HepG2 (cell line): ENCODE results near the gene ABCA2. TPM values are rescaled to one million over a fixed set of nuclear protein-coding genes. Genes with fewer than 3 reads are reported as not detected.

Experiments
- ATAC-seq: fragments of 200-7000 bp; cut with Tn5 transposase; 3 replicates; pipeline ENCODE4 v1.9.1; 2020; ENCODE audit warnings: mild to moderate bottlenecking, moderate library complexity
- BruUV-seq: library from RNA; stranded (reverse); fragments of 400-500 nt; replicated peaks from 2 replicates; lab custom pipeline; 2021; lab: Mats Ljungman, UMichigan
- CTCF ChIA-PET: fragments of 300-600 bp; formaldehyde crosslinking; extraction: SDS; loops from one replicate; lab custom pipeline; 2021; ENCODE audit warnings: low total read pairs, inconsistent platforms, low intra/inter-chr PET ratio; lab: Yijun Ruan, JAX
- POLR2A ChIA-PET: fragments of 350-600 bp; sonication (Branson Sonifier 250); formaldehyde crosslinking; loops from one replicate; lab custom pipeline; 2020; ENCODE audit warnings: antibody characterized with exemption, inconsistent platforms; lab: Yijun Ruan, JAX
- DNase-seq: peaks from one replicate; pipeline ENCODE4 v3.0.0-alpha.2; 2015; ENCODE audit warnings: low spot score
- FAIRE-seq: peaks from 3 replicates; lab custom pipeline; 2011; peaks lifted over from hg19 to GRCh38; lab: Jason Lieb, UNC
- H2AFZ ChIP-seq: one replicate; pipeline ENCODE4 v1.6.1; 2011; ENCODE audit warnings: low read length, inconsistent platforms
- H3K27ac ChIP-seq: fragments of 300-600 bp; 3 replicates; pipeline ENCODE4 v1.8.0; 2011; ENCODE audit warnings: mixed run types, mild to moderate bottlenecking, mixed read lengths, low read length, inconsistent platforms; ENCODE audit not compliant: insufficient read depth; ENCODE audit errors: extremely low read length
- H3K27me3 ChIP-seq, 2 experiments: fragments of 200-600 bp in 1 of 2; 2 replicates in 1 of 2; 3 replicates in 1 of 2; pipeline versions ENCODE4 v1.6.0 to v1.8.0; 2011; ENCODE audit warnings: low read length in 2 of 2, mild to moderate bottlenecking in 2 of 2, moderate library complexity in 2 of 2, inconsistent platforms in 1 of 2; ENCODE audit not compliant: insufficient read depth in 2 of 2, control insufficient read depth in 1 of 2
- H3K36me3 ChIP-seq, 2 experiments: fragments of 200-600 bp in 1 of 2; replicated peaks in 1 of 2; 2 replicates in 1 of 2; 3 replicates in 1 of 2; pipeline versions ENCODE4 v1.5.1 to v1.8.0; 2011; ENCODE audit warnings: low read length in 2 of 2, inconsistent platforms in 1 of 2; ENCODE audit not compliant: insufficient read depth in 2 of 2, control insufficient read depth in 1 of 2
- H3K4me1 ChIP-seq: 2 replicates; pipeline ENCODE4 v1.5.1; 2012; ENCODE audit warnings: low read length, inconsistent platforms; ENCODE audit not compliant: insufficient read depth
- H3K4me2 ChIP-seq: 2 replicates; pipeline ENCODE4 v1.6.0; 2011; ENCODE audit warnings: low read depth, low read length, inconsistent platforms
- H3K4me3 ChIP-seq, 3 experiments: fragments of 200-600 bp in 1 of 3; sonication (generic), shearing (Covaris generic) in 1 of 3; replicated peaks in 1 of 3; 2 replicates each; pipeline ENCODE4 v1.5.1; 2011 to 2016; ENCODE audit warnings: low read length in 3 of 3, inconsistent platforms in 2 of 3, low read depth in 2 of 3, mild to moderate bottlenecking in 2 of 3, control low read depth in 1 of 3, mixed read lengths in 1 of 3; ENCODE audit not compliant: insufficient read depth in 1 of 3
- H3K79me2 ChIP-seq: one replicate; pipeline ENCODE4 v1.6.1; 2011; ENCODE audit warnings: low read length, inconsistent platforms; ENCODE audit not compliant: insufficient read depth
- H3K9ac ChIP-seq: 2 replicates; pipeline ENCODE4 v1.6.0; 2011; ENCODE audit warnings: mild to moderate bottlenecking, low read depth, low read length, inconsistent platforms; ENCODE audit not compliant: insufficient read depth
- H3K9me3 ChIP-seq: 2 replicates; pipeline ENCODE4 v1.5.1; 2012; ENCODE audit warnings: mild to moderate bottlenecking, low read length
- H4K20me1 ChIP-seq: 2 replicates; pipeline ENCODE4 v1.6.0; 2011; ENCODE audit warnings: inconsistent platforms, mild to moderate bottlenecking, low read length, moderate library complexity; ENCODE audit not compliant: insufficient read depth
- CENPX ChIP-seq: sonication (generic); formaldehyde crosslinking; IDR thresholded peaks from 2 replicates; pipeline ENCODE4 v1.9.0; 2021; ENCODE audit warnings: mild to moderate bottlenecking, missing genetic modification reagents, moderate library complexity
- CHD2 ChIP-seq: IDR thresholded peaks from 2 replicates; pipeline ENCODE4 v1.6.1; 2011; ENCODE audit warnings: low read depth, low read length, improper control_type of control experiment
- ELF3 ChIP-seq: IDR thresholded peaks from 2 replicates; pipeline ENCODE4 v1.6.1; 2016; ENCODE audit warnings: missing genetic modification reagents, missing compliant biosample characterization
- MXI1 ChIP-seq: IDR thresholded peaks from 3 replicates; pipeline ENCODE4 v1.6.1; 2012; ENCODE audit warnings: low read depth, low read length, inconsistent platforms, borderline replicate concordance
- MZF1 ChIP-seq: sonication (generic); formaldehyde crosslinking; IDR thresholded peaks from 2 replicates; pipeline ENCODE4 v1.8.1; 2023; ENCODE audit warnings: mild to moderate bottlenecking, missing genetic modification reagents, borderline replicate concordance
- TBX3 ChIP-seq: fragments of 450-650 bp; IDR thresholded peaks from 2 replicates; pipeline ENCODE4 v1.6.1; 2017; ENCODE audit warnings: antibody characterized with exemption, mild to moderate bottlenecking, inconsistent platforms, borderline replicate concordance
- TSC22D2 ChIP-seq: sonication (generic); formaldehyde crosslinking; IDR thresholded peaks from 2 replicates; pipeline ENCODE4 v1.5.1; 2020; ENCODE audit warnings: missing genetic modification reagents, mild to moderate bottlenecking, borderline replicate concordance
- ZBTB1 ChIP-seq: sonication (generic); formaldehyde crosslinking; IDR thresholded peaks from 2 replicates; pipeline ENCODE4 v1.4.0; 2020; ENCODE audit warnings: missing genetic modification reagents, borderline replicate concordance
- WGBS: methylation state at CpG from one replicate; pipeline ENCODE4 v1.1.6; 2017; ENCODE audit warnings: low lambda C conversion rate; 5-methylcytosine and 5-hydroxymethylcytosine counted together
- in situ Hi-C: cut with HindIII; loops from 2 replicates; pipeline ENCODE4 v1.10.0; 2017; ENCODE audit warnings: low pct_unique_long_range_greater_than_20kb; ENCODE audit not compliant: extremely low pct_ligation_motif_present
- intact Hi-C: fragments of 100-400 bp; cut with micrococcal nuclease; formaldehyde crosslinking; loops from one replicate; pipeline ENCODE4 v1.10.0; 2022; ENCODE audit not compliant: unreplicated experiment
- polyA plus RNA-seq, 8 experiments: library from polyadenylated mRNA; depleted of rRNA in 3 of 8; stranded (reverse) in 7 of 8; unstranded in 1 of 8; fragments of >200 nt; fragmentation: Illumina TruSeq in 4 of 8; extraction: Trizol in 4 of 8; gene quantifications; 2 replicates each; pipeline versions ENCODE4 v1.2.1 to v1.2.3, GENCODE V29; 2011 to 2016; ENCODE audit warnings: low read depth in 4 of 8, missing spikeins in 1 of 8, mixed read lengths in 1 of 8; ENCODE audit not compliant: insufficient read depth in 1 of 8
- total RNA-seq, 5 experiments: library from RNA; depleted of rRNA; stranded (reverse); fragments of >200 nt; fragmentation: Illumina TruSeq; extraction: Trizol; gene quantifications; 2 replicates each; pipeline ENCODE4 v1.2.3, GENCODE V29; 2016; ENCODE audit warnings: low read depth in 1 of 5
- TF ChIP-seq, protein P1 (sequence below): sonication (generic); formaldehyde crosslinking; IDR thresholded peaks from 2 replicates; pipeline ENCODE4 v1.4.0; 2020; ENCODE audit warnings: mild to moderate bottlenecking, missing genetic modification reagents

ABCA2 gene
- total and polyA plus RNA-seq, 2 of the 13 experiments (the other 11 are each of a cell fraction or from before 2014, with no cell fraction given) = 2.9 to 19.2 TPM

- H3K9ac ChIP-seq = no peak overlapping the region
- FAIRE-seq = no peak
- no peak for ATAC-seq
- no peak for DNase-seq
- H3K36me3 ChIP-seq = no peaks in the 10 kb centered on the region
- peaks cover 29% of the 10 kb centered on the region for H3K4me1 ChIP-seq
- TF ChIP-seq CENPX (CRISPR knock-in tag) (no peak), ZBTB1 (CRISPR knock-in tag) (no peak), TSC22D2 (no peak), ELF3 (CRISPR knock-in tag) (no peak), MZF1 (CRISPR knock-in tag) (no peak), TBX3 (no peak), MXI1 (no peak), CHD2 (no peak)
- TF ChIP-seq, protein P1, sequence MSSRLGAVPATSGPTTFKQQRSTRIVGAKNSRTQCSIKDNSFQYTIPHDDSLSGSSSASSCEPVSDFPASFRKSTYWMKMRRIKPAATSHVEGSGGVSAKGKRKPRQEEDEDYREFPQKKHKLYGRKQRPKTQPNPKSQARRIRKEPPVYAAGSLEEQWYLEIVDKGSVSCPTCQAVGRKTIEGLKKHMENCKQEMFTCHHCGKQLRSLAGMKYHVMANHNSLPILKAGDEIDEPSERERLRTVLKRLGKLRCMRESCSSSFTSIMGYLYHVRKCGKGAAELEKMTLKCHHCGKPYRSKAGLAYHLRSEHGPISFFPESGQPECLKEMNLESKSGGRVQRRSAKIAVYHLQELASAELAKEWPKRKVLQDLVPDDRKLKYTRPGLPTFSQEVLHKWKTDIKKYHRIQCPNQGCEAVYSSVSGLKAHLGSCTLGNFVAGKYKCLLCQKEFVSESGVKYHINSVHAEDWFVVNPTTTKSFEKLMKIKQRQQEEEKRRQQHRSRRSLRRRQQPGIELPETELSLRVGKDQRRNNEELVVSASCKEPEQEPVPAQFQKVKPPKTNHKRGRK (CRISPR knock-in tag) = no peak
- in situ Hi-C loops (no loop called here), intact Hi-C loops (no loop called here)
- BruUV-seq = no TSS peak
- H3K79me2 ChIP-seq = no peaks in the 10 kb centered on the region
- no peak overlapping the region for H3K4me3 ChIP-seq
- ChIA-PET CTCF (no interaction called here), POLR2A (interaction anchor here (1.4 to 1.6 kb wide), 2 partner anchors 12 to 19 kb away, joined by 3 to 4 read pairs; partner anchors contain the start of gene PAXX)
- H3K9me3 ChIP-seq = no peaks in the 10 kb centered on the region
- H2AFZ ChIP-seq = no peak overlapping the region
- no peaks in the 10 kb centered on the region for H4K20me1 ChIP-seq
- no peak overlapping the region for H3K27ac ChIP-seq
- no peak overlapping the region for H3K4me2 ChIP-seq
- 14% methylated on average over 15 of the region's 29 CpGs for WGBS
- H3K27me3 ChIP-seq = peaks cover 30 to 79% of the 10 kb centered on the region in 2 experiments
Observed at GRCh38 chr9:136973618-136974617, 54.1 kb downstream of the ABCA2 start.
